NCI-H1417 treated with DMSO at 0.1 percent for 48 hours (cell line): ENCODE results near the gene CADM1.

Source experiments
- DNase-seq: peaks from one replicate; lab custom pipeline; 2025; lab: John Stamatoyannopoulos, UW

CADM1 gene

DNA sequence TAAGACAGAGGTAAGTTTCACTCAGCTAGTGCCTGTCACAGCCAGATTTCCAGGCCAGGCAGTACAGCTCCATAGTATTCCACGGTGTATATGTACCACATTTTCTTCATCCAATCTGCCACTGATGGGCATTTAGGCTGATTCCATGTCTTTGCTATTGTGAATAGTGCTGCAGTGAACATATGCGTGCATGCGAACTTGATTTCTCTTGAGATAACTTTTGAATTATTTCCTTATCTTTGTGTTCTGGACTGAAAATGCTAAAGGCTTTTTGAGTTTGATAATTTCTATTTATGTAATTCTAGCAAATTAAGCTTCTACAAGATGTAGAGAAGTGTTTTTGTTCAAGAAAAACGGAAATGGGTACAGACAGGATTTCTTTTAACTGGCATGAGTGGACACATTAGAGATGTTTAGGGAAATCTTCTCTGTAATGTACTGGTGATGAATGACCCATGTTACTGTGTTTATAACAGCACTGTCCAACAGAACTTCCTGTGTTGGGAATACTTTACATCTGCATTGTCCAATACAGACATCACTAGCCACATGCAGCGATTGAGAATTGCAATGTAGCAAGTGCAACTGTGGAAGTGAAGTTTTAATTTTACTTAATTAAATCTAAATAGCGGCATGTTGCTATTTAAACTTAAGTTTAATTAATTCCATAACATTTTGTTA lies 151.3 kb downstream of the CADM1 start:
- DNase-seq = no peak

DNA sequence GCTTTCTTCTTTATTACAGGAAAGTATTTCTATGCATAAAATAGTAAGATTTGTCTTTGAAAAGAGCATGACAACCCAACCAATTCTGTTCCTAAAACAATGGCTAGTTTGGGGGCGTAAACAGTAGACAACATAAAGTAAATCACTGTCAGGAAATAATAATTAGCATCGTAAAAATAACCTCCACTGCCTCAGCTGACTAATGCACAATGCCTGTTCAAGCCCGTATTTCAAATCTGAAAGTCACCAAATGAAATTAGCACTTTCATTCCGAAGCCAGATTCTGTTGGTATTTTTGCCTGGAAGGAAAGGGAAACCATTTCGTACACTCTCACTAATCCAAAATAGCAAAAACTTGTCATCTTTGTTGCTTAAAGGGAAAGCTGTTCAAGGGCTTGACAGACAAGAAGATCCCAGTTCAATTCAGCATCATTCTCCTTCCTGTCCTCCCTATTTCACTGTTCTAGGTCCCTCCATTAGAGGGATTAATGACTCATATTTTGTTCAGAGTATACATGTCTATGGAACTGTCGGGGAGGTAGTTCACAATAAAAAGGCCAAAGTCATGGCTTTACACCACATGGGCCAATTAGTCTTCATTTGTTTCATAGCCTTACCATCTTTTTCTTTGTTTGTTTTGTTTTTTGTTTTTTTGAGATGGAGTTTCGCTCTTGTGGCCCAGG lies 154.7 kb downstream of the CADM1 start:
- no peak for DNase-seq

DNA sequence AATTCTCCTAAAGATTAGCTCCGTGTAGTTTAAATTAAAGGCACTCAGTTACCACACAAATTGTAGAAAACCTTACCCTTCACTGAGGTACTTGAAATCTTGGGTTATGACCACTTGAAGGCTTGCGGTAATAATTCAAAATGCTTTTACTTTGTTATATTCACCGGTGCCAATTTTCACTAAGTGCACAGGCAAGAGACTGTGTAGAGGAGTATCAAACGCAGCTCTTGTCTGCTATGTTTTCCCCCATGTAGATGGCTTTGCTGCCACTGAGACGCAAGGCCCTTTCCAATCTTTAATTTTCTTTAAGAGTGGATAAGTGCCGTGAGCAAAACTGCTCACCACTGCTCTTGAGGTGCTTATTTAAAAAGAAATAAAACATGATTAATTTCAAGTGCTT lies 155.8 kb downstream of the CADM1 start:
- DNase-seq = no peak

DNA sequence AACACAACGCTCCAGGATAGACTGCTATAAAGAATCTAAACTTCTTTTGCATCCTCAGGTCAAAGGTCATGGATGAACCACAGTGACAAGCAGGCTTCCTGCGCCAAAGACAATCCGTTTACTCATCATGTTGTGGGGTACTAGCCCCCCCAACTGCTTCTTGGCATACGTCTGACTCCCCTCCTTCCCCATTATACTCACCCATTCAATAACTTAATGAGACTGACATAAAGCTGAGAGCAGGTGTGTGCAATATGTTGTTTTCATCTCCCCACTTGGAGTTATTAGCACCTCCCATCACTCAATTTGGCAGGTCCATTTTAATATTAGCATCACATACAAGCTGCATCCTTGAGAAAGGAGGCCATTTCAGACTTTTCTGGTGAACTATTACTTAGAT lies 157.1 kb downstream of the CADM1 start:
- peak; percentile 62 for DNase-seq

DNA sequence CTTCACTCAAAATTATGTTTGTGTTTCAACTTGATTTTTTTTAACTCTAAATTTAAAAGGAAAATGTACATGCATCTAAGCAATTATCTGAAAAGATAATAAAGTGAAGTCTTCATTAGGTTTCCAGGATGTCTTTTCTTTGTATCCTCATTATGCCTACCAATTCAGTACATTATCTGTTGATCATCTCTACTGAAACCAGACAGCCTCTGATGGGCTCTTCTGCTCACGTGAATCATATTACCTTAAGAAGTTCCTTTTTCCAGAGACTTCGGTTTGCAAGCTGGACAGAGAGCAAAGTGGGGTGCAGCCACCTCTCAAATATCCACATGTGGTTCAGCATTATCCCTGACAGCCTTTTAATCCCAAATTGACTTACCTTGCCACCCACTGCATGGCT lies 158.4 kb downstream of the CADM1 start:
- DNase-seq = no peak

DNA sequence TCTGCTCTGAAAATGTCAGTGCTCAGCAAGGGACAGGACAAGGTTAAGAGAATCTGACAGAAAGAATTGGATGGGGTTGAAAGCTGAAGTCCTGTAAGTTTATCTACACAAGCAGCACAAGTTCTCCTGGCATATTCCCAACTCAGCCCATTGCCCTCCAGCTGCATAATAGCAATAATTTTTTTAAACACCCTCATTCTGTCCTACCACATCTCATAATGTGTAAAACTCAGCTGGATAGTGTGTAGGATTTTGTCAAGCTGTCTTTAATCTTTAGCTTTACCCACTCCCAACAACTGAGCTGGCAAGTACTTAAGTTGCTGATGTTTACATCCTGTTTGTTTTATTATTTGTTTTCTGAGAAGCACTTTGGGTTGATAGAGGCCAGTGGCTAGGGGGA lies 158.9 kb downstream of the CADM1 start:
- DNase-seq = no peak

DNA sequence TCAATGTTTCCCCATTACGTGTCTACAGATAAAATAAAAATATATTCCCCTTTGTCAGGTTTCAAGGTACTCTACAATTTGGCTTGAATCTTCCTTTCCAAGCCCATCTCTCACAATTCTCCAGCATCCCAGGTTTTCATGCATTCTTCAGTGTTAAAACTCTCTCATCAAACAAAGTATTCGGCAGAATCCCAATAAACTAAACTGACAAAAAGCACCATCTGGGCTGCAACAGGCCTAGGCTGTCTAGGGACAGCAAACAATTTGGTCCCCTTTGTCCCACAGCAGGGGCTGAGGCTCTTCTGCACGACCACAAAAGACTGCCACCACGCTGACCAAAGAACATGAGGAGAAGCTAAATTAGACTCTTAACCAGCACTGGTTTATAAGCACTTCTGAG lies 159.4 kb downstream of the CADM1 start:
- no peak for DNase-seq

DNA sequence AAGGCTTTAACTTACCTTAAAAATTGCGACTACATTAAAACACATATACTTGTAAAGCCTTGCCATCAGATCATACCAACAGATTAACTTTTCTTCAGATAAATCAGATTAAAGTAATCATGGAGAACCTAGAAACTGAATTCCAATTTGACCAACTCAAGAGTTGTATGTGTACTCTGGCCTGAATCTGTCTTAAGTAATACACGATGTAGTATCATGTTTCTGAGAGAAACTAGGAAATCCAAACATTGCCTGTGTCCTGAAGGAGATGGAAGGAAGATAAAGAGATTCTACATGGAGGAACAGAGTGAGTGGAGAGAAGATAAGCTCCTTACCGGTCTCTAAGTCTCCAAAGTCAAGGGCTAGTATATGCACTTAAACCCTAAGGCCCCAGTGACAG lies 162.1 kb downstream of the CADM1 start:
- DNase-seq = no peak

DNA sequence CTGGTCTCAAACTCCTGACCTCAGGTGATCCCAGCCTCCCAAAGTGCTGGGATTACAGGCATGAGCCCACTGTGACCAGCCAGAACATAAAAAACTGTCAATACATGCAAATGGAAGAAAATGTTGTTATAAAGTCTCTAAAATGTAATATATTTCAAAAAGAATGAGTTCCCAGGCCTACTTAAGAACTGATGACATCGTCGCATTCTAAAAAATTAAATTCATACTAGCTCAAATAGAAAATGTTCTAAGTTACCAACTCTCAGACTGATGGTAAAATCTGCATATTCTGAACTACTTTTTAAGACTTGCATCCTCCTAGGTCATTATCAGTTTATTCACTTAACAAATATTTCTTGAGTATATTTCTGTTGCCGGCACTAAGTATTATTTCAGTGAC lies 163.3 kb downstream of the CADM1 start:
- DNase-seq = no peak

DNA sequence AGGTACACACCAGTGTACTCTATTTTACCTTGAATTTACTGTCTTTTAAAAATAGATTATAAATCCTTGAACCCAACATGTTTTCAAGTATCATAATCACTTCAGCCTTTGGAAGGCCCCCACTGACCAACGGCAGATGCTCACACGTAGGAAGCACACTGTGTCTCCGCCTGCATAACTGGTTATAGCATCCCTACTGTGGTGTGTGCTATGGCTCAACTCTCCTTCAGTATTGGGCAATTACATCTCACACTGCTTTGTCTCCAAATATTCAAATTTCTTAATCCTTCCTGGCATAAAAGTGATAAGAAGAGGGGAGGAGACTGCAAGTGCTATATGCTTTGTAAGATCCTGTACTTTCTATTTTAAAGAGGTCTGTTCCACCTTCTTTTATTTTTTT lies 165.7 kb downstream of the CADM1 start:
- no peak for DNase-seq

DNA sequence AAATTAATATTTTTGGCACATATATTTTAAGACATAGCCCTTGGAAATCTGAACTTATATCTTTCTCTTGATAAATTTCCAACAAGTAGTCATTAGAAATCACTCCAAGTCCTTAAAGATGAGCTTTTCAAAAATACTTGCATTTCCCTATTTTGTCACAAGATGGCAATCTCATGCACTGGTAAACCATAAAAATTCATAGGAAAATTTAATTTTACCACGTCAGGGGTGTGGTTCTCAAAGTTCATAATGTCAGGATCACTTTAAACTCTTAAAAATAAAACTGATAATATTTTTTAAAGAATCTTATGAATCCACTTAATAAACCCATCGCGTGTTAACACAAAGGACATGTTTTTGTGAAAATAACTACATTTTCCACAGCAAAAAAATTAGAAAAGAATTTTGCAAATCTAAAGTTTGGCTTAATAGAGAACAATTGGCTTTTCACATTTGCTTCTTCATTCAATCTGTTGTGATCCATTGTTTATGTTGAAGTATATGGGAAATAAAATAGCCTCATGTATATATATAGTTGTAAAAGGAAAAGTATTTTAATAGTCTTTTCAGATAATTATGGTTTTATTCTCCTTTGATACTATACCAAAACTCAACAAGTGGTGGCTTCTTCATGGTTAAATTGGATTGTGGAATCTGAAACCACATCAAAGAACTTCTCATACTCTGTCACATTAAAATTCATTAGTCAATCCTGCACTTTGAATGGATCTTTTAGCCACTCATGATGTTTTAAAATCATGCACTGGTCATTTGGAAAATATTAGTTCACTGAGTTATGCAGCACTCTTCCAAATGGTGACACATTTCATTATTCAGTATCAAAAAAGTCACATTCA lies 169.1 kb downstream of the CADM1 start:
- DNase-seq = no peak

DNA sequence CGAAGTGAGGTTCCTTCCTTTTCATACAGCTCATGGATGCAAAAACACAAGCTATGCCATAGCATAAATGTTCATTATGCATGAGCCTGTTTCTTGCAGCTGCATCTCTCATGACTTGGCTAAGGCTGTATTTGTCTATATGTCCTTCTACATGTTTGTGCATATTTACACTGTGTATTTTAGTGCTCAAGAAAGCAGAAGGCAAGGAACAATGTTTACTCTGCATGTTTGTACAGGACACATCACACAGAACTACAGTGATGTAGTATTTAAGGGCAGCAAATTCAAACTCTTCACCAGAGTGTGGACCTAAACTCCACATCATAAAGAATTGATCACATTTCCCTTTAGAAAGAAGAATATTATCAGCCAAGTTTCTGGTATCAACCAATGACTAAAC lies 170.3 kb downstream of the CADM1 start:
- no peak for DNase-seq

DNA sequence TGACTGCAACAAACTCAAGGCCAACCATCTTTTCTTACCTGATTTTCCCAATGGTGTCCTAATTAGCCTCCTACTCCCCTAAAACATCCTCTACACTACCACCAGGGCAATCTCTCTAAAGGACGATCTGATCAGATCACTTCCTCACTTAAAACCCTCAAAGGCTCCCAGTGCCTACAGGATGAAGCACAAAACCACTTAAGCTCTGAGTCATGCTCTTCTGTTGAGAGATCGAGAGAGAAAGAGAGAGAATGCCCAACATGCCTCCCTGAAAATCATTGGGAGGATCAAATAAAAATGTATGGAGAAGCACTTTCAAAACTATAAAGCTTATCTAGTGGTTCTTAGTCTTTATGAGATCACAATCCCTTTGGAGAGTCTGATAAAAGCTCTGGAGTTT lies 171.1 kb downstream of the CADM1 start:
- no peak for DNase-seq

DNA sequence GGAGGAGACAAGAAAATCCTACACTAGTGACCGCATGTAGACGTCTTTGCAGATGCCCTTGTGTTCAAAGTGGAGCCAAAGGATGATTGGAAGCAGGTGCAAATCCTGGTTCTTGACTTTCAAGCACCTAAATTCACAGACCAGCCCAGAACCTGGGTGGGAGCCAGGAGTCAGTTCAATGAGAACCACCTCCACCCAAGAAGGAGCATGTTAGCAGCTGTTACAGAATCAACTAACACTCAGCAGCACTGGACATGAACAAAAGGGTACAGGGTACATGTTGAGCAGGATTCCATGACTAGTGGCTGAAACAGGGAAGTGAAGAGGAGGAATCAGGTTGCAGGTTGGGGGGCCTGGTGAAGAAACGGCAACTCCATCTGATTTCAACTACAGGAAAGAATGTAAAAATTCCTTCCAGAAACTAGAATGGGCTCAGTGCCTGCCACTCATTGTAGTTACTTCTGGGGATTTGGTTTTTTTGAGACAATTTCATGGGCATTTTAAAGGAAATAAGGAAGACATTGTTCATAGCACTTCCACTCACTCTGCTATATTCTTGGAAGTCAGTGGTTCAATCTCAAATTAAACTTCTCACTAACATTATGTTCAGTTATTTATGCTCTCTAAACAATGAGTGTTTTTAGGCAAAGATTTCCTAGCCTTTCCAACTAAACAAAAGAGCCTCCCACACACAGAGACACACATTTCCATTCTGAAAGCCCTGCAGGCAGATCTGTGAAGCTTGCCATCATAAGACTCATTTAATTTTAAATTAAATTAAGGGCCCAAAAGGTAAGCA lies 173.3 kb downstream of the CADM1 start:
- no peak for DNase-seq

DNA sequence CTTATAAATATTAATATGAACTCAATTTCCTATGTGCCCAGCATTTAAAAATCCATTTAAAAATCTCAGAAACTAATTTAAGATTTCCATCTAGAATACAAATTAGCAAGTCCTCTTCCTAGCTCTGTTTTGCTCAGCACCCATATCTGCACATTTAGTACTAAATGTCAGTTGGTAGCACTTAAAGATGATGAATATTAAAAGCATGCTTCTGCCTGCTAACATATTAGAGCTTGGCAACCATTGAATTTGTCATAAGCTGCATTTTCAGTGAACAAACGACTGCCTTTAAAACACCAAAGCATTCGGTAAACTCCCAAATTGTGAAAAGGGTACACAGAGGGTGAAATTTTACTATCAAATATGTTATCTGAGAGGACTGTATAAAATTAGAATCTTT lies 177.7 kb downstream of the CADM1 start:
- DNase-seq = no peak

DNA sequence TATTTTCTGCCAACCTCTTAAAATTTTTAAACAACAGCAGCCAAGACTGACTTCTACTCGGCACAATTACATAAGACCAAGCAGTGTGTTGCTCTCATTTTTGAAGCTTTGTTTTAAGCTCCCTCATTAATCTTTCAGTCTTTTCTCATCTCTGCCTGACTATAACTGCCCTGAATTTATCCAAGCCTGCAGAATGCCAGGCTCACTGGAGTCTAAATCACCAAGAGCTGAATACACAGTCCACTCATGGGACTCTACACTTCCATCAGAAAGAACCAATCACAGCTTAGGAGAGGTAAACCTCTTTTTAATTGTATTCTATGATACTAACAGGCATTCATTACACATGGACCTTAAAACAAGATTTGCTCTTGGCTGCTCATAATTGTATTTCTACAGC lies 178.7 kb downstream of the CADM1 start:
- DNase-seq = peak; percentile 75

DNA sequence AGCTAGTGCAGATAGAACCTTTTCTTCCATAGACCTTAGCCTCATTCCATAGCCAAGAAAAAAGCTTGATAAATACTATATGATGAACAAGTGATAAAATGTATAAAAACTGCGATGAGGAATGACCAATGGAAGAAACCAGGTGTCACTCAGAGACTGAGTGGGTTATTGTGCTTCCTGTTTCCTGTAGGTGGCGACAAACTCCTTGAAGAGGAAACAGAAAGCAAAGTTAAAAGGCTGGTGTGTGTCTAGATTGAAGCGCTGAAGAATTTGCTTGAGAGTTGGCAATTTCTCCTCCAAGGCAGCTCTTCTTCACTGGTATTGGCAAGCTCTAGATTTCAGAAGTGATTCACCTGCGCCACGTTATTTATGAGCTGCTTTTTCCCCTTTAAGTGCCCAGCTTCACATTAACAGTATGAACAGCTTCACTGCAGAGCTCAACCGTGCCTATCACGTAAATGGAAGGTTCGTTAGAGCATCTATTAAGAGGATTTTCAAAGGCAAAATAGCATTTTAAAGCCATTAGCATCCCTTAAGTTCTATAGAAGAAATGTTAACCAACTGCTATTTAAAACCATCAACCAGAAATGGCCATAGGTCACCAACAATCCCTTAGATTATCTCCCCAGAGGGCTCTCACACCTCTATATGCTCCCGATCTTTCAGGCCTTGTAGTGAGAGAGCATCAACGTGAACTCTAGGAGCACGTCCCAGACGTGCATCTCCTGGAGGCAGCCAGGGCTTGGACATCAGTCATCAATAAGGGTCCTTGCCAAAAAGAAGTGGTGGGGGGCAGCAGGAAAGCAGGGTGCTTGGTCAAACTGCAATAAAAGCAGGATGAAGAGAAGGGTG lies 179.4 kb downstream of the CADM1 start:
- peak; percentile 38 for DNase-seq

DNA sequence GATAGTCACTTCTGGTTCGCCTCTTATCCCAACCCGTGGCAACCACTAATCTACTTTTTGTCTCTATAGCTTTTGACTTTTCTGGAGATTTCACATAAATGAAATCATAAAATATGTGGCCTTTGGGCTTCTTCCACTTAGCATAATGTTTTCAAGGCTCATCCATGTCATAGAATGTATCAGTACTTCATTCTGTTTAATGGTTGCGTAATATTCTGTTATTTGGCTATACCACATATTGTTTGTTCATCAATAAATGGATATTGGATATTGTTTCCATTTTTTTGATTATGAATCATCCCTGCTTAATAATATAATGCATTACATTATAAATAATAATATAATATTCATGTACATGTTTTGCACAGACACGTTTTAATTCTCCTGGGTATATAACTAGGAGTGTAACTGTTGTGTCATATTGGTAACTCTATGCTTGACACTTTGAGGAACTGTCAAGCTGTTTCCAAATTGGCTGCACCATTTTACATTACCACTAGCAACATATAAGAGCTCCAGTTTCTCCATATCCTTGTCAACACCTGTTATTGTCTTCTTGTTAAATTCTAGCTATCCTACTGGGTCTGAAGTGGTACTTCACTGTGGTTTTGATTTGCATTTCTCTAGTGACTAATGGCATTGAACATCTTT lies 181.5 kb downstream of the CADM1 start:
- DNase-seq = no peak

DNA sequence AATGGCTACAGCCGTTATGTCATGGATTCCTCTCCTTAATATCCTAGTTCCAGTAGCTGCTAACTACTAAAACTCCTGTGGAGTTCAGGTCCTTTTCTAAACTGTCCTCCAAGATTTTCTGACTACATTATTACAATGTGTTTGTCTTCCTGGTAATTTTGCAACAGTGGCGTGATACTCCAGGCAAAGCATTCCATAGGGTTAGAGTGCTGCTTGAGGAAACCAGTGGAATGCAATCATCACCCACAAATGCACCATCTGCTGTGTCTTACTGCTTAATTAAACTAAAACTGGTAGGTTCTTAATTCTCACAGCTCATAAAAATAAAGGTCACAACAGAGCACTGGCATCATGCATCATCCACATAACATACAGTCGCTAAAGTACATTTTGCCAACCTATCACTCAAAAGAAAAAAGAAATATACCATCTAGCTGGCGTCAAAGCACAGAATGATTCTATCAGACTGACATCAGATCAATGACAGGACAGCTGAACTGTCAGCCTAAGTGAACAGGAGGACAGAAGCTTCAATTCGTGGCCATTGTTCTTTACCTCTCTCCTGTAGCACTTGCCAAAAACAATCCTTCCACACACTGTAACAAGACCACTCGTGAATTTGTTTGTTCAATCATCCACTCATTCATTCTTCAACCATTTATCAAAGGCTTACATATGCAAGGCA lies 182.5 kb downstream of the CADM1 start:
- no peak for DNase-seq
